GM19452 (cell line): Measurements from ENCODE around the gene ALDH1A3.

Experiments used
- ATAC-seq: cut with Tn5 transposase; IDR thresholded peaks from one replicate; pipeline ENCODE4 v1.9.1; 2021; ENCODE audit not compliant: unreplicated experiment

ALDH1A3 gene

DNA sequence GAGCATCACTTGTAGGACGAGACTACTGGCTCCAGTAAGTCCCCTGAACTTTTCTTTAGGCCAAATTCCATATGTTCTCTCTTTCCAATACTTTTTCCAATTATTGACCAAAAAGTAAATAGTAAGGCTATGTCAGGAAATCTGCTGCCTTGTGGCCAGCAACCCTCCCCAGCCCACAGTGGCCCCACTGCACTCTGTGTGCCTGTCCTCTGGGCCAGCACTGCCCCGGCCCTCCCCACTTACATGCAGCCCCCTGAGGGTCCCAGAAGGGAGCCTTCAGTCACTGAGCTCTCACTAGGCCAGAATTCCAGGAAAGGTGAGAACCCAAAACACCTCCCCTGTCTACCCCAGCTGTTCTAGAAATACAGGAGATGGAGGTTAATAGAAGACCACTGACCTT is 21.3 kb upstream of the ALDH1A3 start:
- no peak for ATAC-seq

DNA sequence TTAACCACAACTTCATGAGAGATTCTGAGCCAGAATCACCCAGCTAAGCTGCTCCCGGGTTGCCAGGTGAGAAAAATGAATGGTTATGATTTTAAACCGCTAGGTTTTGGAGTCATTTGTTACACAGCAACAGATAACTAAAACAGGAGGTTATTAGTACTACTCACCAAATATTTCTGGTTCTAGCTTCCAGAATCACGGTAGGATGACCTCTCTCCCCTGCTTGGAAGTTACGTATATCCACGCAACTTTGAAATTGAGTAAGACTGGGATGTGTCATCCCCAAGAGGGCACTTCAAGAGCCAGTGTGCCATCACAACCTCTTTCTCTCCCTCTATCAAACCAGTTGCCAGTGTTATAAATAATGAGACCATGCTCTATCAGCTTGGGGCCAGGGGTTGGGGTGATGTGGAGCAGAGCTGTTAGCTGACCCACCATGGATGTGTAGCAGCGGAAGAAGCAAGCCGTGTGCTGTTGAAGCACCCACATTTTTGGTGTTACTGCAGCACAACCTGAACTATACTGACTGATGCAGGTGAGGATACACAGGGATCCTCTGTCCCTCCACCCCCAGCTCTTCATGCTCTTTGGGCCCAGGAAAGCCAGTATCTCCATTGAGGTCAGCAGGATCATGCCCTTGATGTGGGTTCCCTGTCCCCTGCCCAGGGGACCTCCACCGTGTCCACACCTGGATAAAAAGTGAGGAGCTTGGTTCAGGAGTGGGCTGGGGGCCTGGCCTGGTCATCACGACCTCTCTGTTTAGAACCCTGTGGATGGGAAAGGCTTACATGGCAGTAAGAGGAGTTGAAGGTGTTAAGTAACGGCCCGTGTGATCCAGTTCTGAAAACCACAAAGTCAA is 19.4 kb upstream of the ALDH1A3 start:
- no peak for ATAC-seq

DNA sequence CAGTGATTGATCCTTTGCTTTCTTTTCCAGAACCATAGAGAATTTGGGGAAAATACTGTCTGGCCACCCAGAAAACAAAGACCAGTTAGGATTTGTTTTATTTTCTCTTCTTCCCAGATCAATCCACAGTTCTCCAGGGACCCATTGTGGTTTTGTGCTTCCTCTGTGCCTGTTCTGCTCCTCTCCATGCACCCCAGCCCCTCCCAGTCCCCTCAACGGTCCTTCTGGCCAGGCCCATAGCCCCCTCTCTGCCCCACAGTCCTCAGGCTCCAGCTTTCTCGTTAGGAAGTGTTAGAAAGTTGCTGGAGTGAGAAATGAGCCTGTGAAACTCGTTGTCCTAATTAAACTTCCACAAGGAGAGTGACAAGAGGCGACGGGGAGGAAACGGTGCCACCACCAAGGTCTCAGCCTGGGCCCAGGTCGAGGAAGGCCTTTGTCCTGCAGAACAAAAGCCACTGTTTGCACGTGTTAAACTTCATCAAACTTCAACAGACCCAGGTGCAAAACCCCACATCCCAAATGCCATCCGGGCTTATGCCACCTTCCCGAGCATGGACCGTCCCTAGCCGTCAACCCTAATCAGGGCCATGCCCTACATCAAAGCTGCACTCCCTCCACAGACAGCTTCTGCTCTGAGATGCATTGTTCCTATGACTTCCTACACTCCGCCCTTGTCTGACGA is 18.7 kb upstream of the ALDH1A3 start:
- no peak for ATAC-seq

DNA sequence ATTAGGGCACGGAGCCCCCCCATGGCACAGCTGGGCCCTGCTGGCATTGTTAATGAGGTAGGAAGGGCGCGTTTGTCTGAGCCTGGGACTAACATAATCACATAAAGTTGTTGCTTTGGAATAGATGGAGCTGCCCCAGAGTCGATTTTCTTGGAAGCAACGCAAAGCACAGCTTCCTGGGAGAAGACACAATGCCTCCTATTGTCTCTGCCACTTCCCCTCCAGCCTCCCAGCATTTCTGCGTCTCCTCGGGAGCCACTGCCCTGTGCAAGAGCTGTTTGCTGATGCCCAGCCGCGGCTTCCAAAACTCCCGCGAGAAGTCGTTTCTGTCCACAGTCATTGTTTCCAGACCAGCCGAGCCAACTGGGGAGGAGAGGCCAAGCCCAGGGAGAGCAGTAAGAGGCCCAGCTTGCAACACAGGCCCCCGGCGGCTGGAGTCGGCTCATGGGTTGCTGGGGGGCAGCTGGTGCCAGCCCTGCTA is 18.1 kb upstream of the ALDH1A3 start:
- ATAC-seq = no peak

DNA sequence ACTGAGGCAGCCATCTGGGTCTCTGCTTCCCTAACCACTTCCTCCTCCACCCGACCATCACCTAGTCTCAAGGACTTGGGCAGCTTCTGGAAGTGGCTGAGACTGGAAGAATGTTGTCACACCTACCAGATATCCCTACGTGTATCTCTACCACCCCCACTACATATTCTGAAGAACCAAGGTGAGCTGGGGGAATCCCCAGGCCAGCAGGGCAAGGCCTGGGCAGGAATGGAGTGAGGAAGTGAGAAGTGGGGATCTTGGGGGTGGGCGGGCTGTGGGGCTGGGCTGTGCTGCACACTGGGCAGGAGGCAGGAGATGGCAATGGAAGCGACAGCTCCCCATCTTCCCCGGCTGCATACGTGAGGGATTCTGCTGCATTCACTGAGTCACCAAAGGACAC is 17.5 kb upstream of the ALDH1A3 start:
- ATAC-seq = no peak

DNA sequence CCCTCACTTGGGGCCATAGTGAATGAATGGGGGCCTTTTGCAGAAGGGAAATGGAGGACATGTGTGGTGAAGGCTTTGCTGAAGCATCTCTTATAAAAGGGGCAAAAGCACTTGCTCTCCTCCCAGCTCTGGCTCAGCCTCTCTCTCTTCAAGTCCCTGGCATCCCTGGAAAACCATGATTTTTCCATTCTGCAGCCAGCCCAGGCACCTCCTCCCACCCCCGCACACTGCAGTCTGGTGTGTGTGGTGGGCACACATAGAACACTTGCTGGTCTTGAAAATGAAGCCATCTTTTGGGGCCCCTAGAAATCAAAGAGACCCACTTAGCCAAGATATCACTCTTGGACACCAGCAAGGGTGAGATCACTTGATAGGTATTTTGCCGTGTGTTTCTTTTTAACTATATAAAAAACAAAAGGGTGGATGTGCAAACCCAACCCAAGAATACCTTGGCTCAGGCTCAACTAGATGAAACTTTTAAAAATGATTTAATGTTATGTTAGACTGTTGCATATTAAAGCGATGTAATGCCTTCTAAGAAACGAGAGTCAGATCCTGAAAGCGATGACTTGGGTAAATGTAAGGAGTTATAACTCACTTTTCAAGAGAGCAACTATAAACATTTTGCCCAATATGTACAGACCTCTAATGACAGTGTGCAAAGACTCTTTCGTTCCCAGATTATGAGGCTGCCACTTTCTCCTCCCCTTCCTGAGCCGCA is 16.4 kb upstream of the ALDH1A3 start:
- no peak for ATAC-seq

DNA sequence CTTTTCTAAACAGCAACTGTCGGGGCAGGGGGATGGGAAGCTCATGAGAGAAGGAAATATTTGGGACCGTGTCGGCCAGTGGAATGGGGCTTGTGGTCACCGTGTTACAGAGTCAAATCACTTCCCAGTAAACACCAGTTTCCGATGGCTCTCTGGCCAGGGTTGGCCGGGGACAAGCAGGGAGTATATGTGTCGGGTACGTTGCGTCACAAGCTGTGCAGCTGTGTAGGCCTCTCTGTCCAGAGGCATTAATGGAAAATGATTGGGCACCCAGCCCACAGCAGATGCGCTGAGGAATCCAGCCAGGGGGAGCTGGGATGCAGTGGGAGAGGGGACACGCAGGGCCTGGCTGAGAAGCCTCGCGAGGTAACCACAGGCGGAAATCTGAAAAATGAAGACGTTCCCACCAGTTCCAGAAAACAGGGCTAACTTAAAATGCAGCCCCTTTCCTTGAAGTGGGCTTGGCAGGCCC is 15.8 kb upstream of the ALDH1A3 start:
- no peak for ATAC-seq

DNA sequence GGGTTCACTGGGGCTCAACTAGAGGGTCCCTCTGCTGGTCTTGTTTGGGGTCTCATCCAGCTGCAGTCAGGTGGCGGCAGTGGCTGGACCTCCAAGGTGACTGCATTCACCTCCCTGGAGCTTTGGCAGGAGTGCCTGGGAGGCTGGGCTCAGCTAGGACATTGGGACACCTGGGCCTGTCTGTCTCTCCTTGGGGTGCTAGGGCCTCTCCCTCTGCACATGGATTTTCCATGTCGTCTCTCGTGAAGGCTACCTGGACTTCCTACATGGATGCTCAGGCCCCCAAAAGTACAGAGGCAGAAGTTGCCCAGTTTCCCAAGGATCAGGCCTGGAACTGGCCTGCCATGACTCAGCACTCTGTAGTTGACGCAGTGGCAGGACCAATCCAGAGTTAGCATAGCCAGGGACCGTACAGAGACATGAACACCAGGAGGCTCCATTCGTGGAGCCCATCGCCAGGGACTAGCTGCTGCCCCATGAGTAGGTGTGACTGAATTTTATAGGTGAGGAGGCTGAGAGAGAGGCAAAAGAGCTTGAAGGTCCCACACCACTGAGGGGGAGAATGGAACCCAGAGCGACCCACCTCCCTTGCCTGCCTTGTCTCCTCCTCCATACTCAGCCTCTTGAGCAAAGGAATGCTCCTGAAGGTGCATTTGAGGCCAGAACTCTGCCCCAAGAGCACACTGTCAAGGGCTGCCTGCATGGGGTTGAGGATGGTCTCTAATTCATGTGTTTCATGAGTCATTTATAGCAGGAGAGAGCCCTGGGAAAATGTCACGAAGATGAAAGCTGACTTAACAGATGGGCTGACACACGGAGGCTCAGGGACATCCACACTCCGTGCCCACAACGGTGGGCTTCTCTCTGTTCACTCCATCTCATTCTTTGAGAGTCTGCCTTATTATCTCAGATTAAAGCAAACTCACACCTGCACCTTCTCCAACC is 13.0 kb upstream of the ALDH1A3 start:
- no peak for ATAC-seq

DNA sequence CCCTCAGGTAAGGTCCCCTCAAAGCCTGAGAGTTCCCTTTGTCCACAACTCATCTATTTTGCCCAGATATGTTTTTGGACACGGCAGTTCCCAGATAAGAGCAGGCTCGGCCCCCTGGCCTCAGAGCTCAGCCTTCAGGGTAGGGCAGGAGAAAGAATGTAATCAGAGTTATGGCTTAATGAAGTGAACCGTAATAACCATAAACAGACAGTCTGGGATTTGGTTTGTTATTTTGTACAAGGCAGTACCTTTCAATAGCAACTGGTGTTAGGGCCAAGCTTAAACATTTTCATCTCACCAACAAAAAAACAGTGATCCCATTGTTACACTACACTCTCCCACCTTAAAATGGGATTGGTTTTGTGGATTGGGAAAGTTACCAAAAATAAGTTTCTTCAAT is 12.2 kb upstream of the ALDH1A3 start:
- no peak for ATAC-seq

DNA sequence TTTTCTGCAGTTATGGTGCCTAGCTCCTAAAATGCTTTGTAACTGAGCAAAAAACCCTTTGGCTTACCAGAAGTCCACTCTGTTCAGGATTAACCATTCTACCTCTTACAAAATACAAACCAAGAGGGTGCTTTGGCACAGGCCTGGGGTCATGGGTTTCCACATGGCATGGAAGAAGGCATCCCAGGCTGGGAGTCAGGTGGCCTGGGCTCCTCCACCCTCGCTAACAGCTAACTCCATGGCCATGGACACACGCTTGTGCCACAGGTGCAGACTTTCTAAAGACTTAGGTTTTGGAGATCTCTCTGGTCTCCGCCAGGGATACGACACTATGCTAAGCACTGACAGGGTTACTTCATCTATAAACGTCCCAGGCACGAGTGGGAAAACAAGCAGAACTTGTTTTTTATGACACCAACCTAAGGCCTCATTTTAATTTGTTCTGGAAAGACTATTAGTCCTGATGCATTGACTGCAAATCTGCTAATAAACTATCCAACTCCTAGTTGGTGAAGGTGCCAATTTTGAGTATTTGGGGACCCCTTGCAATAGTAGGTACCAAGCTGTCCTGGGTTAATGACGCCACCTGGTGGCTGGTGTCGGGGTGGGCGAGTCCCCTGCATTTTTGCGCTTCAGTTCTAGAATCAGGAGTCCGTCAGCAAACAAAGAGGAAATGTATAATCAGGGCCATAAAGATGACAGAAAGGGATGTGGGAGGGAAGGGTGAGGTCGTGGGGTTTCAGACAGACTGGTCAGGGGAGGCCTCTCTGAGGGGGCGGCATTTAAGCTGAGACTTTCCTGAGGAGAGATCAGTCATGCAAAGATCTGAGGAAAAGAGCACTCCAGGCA is 10.3 kb upstream of the ALDH1A3 start:
- ATAC-seq = no peak

DNA sequence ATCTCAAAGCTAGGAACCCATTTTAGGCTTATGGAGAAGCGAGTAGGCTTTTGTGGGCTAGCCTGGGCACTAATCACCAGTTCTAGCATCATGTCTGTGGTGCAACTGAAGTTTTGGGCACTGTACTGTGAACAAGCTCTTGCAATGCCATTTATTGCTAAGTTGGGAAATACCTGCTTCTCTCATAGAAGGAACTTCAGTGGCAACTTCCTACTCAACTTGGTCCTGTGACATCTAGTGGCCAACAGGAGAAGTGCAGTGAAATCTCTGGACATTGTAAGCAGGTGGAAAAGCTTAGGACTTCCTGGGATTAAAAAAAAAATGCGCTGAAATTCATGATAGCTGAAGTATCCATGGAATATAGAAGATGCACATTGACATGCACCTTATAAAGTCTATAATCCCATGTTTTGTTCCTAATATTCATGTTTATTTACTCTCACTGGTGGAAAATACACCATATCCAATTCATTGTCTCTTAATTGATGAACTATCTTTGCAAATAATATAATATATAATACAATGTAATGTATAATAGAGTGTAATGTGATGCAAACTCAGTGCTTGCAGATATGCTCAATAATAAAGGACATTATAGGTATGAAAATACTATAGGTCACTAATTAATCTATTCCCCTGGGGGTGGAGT is 6.5 kb upstream of the ALDH1A3 start:
- no peak for ATAC-seq

DNA sequence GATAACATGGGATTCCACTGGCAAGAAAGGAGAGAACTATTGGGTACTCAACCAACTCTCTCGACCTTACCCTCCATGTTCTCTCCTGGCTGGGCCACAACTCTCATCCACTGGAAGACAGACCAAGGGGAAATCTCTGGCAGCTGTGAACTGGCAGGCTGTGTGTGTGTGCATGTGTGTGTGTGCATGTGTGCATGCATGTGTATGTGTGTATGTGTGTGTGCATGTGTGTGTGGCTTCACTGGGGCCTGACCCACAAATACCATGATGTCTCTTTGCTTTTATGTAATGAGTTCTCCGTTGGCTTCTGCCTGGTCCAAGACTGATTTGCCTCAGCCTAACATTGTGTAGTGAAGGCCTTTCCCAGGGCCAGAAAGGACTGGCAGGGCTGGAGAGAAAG is 4.1 kb upstream of the ALDH1A3 start:
- no peak for ATAC-seq

DNA sequence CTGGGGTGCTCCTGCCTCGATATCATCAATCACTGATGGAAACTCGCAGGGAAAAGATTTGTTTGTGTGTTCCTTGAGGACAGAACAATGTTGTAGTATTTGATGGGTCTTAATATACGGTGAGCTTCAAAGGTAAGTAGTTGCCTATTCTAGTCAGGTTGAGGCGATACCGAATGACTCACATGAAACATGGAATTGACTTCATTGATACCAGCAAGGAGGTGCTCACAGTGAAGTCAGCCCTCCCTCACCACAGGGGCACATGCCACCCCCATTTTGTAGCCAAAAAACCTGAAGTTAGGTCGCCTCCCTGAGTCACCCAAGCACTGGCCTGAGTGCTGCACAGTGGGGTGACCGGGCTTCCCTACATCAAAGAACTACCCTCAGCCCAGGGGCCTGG is 3.7 kb upstream of the ALDH1A3 start:
- no peak for ATAC-seq

DNA sequence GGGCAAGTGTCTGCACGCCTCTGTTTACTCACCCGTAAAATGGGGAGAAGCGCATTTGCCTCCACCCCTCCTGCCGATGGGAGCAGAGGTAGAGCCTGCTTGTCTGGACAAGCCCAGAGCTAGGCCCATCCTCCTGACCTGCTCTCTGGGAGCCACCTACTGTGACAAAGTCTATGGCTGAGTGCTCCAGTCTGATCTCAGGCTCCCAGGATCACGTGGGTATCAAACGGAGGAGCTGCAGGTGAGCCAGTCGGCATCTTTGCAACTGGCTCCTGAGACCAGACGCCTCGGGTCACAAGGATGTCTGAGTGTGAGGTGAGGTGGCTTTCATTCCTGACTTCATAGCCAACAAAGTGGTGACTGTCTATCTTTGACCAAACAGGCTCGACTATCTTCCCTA is 2.1 kb upstream of the ALDH1A3 start:
- ATAC-seq = no peak

DNA sequence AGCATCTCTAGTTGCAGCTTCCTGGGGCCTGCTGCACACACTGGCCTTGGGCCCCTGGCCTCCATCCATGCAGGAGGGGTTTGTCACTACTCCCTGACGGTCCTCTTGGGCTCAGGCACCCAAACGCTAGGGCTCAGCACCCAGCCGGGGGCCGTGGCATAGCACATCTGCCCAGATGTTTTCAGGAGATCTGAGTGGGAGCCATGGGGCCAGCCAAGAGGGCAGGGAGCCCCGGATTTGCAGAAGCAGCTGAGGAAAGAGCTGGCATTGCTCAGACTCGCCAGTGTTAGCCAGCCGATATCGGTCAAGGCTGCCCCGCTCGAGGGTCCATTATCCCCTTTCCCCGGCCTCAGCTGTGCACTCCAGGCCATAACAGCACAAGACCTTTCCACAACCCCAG is 1.5 kb upstream of the ALDH1A3 start:
- no peak for ATAC-seq

DNA sequence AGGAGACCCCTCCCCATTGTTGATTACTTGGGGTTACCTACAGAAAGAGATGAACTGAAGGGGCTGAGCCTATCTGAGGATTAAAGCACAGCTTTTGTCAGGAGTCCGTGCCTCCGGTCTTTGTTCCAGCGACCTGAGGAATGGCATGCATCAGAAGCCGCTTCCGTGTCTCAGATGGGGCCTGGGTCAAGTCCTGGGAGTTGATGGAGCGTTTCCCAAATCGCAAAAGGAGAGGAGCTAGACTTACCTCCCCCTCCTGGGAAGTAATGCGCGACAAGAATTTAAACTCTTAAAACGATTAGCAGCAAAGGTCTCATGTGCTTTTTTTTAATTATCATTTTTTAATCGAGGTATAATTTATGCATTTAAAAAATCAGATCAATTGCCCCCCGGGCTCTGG is 983 bp upstream of the ALDH1A3 start:
- ATAC-seq = no peak

DNA sequence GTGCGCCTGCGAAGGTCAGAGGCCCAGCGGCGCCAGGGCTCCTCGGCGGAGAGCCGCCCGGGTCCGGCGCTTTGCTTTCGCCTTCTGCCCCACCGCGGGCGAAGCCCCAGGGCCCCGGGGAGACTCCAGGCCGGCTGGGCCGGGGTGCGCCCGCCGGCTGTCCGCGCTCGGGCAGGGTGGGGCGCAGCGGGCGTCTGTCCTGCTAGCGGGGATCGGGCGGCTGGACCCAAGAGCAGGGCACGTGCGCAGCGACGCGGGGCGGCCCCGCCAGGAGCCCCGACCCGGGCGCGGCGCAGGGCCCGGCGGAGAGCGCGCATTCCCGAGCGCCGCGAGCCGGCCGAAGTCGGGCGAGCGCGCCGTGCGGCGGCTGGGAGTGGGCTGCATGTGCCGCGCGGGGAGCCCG is 569 bp upstream of the ALDH1A3 start:
- ATAC-seq = no peak

DNA sequence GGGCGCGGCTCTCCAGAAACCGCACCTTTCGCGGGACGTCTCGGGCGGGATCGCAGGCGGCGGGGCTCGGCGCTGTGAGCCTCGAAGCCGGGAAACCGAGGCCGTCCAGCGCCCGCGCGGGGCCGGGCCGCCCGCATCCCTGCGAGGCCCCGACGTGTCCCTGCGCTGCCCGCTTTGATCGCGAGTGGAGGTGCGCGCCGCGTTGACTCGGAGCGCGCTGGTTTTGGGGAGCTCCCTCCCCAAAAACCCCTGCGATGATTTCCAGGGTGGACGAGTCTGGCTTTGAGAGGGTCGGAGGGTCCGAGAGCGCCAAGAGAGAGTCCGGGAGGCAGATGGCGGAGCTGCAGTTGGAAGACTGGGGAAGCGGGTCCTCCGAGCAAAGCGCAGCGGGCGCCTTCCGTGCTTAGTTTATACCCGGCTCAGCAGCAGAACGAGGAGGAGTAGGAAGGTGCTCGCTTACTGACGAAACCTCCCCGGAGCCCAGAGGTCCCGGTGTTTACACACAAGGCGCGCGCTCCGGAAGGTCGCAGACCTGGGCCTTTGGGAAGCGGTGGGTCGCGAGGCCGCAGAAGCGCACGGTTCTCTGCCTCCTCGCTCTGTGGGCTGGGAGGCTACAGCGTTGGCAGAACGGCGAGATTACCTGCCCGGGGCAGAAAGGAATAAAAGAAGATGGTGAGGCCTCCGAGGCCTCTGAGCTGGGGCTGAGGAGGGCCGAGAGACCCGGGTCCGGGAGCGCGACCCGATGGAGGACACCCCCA is 687 bp downstream of the ALDH1A3 start:
- no peak for ATAC-seq

DNA sequence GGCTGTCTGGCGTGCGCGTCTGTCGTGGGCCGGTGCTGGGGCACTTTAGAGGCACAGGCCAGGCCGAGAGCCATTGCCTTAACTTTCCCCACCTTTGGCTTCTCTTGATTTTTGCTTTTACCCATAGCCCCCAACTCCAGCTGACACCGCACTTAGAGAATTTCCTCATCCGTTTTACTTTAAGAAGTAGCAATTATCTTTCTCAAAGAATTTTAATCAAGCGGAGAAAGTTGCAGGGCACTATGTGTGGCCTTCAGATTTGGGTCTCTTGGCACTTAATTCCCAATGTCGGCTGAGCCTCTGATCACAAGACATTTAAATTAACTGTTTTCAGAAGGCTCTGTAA is 1.2 kb downstream of the ALDH1A3 start:
- ATAC-seq = no peak
